Mucosa of stomach (tissue), 1 donor: ENCODE results near the gene POLR2A.

ENCODE experiments used
- H3K27me3 ChIP-seq: one replicate; pipeline ENCODE4 v1.7.0; 2013; ENCODE audit warnings: mild to moderate bottlenecking, low read length; ENCODE audit not compliant: control insufficient read depth, insufficient read depth
- H3K36me3 ChIP-seq: one replicate; pipeline ENCODE4 v1.7.0; 2013; ENCODE audit warnings: low read length; ENCODE audit not compliant: control insufficient read depth, insufficient read depth
- H3K4me1 ChIP-seq: one replicate; pipeline ENCODE4 v1.7.0; 2013; ENCODE audit warnings: mild to moderate bottlenecking, low read length; ENCODE audit not compliant: control insufficient read depth, insufficient read depth
- H3K4me3 ChIP-seq: one replicate; pipeline ENCODE4 v1.7.0; 2013; ENCODE audit warnings: low read length
- H3K9ac ChIP-seq: one replicate; pipeline ENCODE4 v1.7.0; 2013; ENCODE audit warnings: mild to moderate bottlenecking, low read length, moderate library complexity
- H3K9me3 ChIP-seq: one replicate; pipeline ENCODE4 v1.7.0; 2013; ENCODE audit warnings: mild to moderate bottlenecking, low read length, moderate library complexity; ENCODE audit not compliant: control insufficient read depth
- donor health status: Pancreatic carcinoma.

POLR2A gene

DNA sequence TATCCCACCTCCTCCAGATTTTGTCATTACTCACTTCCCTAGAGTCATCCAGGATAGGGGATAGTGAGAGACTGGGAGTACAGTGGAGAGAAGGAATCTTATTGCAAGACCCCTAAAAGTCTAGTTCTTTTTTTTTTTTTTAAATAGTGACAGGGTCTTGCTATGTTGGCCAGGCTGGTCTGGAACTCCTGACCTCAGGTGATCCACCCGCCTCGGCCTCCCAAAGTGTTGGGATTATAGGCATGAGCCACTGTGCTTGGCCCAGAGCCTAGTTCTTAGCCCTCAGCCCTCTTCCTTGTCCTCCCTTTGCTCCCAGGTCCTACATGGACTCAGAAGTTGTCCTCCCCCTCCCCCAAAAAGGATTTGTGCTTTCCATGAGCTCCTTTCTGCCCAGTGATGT lies 42.0 kb upstream of the POLR2A start:
- H3K4me1 ChIP-seq, result peaks cover 41% of the 10 kb centered on the region
- H3K4me3 ChIP-seq, result no peak overlapping the region
- no peak overlapping the region for H3K9ac ChIP-seq
- peaks cover 77% of the 10 kb centered on the region for H3K27me3 ChIP-seq
- no peaks in the 10 kb centered on the region for H3K9me3 ChIP-seq
- no peaks in the 10 kb centered on the region for H3K36me3 ChIP-seq

DNA sequence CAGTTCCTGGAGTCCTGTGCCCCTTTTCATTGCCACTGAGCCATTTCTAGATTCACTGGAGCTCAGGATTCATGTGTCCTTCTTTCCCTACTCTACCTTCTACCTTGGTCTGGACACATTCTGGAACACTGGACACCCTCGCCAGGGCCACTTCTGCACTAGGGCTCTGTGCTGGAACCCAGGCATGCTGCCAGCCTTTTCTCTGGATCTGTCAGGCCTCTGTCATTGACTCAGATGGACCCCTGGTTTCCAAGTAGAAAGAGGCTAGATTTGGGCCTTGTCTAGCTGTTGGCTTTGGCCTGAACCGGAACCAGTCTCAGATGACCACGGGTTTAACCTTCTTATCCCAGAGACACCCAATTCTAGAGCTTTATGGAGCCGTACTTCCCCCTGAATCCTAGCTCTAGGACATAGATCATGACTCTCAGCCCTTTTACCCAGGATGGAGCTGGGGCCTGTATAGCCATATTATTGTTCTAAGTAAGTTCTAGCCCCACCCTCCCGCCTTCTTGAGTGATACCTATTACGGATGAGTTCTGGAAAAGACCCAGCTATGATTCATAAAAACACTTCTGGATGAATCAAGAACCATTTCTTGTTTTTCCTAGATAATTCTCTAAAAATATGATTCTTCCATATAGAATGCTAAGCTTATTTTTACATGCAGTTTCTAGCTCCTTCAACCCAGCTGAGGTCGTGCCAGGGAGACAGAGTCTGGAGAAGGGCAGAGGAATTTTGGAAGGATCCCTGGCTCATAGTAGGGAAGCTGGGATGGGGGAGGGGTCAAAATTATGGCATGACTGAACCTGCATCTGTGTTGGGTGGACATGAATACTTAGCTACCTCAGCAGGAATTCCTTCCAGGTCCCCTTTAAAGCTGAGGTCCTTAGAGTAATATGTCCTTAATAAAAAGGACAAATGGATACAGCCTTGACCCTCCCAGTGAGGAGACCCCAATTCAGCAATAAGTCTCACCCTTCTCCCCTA lies 40.4 kb upstream of the POLR2A start:
- Histone ChIP-seq H3K4me3 (no peak overlapping the region), H3K36me3 (no peaks in the 10 kb centered on the region), H3K9ac (no peak overlapping the region), H3K9me3 (no peaks in the 10 kb centered on the region), H3K27me3 (peaks cover 75% of the 10 kb centered on the region), H3K4me1 (peaks cover 32% of the 10 kb centered on the region)

DNA sequence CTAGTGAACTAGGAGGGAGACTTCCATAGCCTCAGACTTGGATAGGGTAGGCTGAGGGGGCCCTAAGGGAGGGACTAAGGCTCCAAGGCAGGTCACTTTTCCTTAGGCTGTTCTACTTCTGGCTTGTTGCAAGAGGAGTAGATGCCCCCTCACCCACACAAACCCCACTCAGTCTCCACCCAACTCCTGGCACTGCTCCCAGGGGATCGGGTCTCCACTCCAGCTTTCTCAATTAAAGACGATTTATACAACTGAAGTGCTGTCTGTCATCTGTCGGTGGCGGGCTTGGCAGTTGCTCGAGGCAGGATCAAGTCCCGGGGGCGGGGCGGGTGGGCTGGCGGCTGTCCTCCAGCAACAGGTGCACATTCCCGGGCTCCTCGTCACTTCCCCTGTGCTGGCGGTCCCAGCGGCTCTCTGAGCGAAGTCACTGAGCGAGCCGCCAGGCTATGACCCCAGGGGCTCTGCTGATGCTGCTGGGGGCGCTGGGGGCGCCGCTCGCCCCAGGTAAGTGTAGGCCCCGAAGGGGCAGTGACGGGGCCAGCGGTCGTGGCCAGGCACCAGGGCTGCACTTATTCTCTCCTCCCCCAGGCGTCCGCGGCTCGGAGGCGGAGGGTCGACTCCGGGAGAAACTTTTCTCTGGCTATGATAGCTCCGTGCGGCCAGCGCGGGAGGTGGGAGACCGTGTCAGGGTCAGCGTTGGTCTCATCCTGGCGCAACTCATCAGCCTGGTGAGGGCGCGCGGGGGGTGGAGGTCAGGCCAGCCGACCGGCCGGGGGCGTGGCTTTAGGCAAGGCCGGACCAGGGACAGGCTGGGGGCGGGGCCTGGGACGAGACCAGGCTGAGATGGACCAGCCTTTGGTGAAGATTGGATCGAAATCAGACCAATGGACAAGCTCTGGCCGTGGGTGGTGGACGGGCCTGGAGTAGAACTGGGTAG lies 39.2 kb upstream of the POLR2A start, which contains the start of gene CHRNB1:
Gene CHRNB1, plus strand, starts transcription at position 380 of the 937 bp plus-strand sequence. Its CDS starts 67 bp downstream, at position 447.
- H3K36me3 ChIP-seq, result no peaks in the 10 kb centered on the region
- no peaks in the 10 kb centered on the region for H3K9me3 ChIP-seq
- H3K27me3 ChIP-seq, result peaks cover 65% of the 10 kb centered on the region
- H3K4me3 ChIP-seq, result peak within 1 kb of the TSS; percentile 33
- peaks cover 25% of the 10 kb centered on the region for H3K4me1 ChIP-seq
- peak within 1 kb of the TSS; percentile 37 for H3K9ac ChIP-seq

DNA sequence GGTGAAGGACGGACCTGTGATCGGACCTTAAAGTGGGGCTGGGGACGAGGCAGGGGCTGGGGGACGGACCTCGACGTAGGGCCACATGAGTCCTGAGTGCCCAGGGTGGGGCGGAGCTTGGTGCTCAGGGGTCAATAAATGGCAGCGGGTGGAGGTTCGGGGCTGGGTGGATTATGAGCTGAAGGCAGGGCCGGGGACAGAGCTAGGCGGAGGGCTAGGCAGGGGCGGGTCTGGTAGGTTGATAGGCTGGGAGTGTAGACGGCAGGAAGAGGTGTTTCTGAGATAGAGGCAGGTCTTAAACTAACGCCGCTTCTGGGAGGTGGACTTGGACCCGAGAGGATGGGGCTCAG lies 38.6 kb upstream of the POLR2A start:
- Histone ChIP-seq H3K9me3 (no peaks in the 10 kb centered on the region), H3K4me1 (peaks cover 19% of the 10 kb centered on the region), H3K27me3 (peaks cover 58% of the 10 kb centered on the region), H3K36me3 (no peaks in the 10 kb centered on the region), H3K4me3 (peak overlapping the region; percentile 33), H3K9ac (peak overlapping the region; percentile 37)

DNA sequence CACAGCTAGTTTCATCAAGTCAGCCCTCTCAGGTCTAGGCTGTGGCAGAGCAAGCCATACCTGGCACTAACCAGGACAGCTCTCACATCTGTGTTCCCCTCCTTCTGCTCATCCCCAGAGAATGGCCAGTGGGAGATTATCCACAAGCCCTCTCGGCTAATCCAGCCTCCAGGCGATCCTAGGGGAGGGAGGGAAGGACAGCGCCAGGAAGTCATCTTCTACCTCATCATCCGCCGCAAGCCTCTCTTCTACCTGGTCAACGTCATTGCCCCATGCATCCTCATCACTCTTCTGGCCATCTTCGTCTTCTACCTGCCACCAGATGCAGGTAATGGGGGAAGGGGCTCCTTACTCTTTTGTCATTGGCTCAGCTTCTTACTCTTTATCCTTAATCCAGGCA lies 35.7 kb upstream of the POLR2A start:
- no peaks in the 10 kb centered on the region for H3K9me3 ChIP-seq

DNA sequence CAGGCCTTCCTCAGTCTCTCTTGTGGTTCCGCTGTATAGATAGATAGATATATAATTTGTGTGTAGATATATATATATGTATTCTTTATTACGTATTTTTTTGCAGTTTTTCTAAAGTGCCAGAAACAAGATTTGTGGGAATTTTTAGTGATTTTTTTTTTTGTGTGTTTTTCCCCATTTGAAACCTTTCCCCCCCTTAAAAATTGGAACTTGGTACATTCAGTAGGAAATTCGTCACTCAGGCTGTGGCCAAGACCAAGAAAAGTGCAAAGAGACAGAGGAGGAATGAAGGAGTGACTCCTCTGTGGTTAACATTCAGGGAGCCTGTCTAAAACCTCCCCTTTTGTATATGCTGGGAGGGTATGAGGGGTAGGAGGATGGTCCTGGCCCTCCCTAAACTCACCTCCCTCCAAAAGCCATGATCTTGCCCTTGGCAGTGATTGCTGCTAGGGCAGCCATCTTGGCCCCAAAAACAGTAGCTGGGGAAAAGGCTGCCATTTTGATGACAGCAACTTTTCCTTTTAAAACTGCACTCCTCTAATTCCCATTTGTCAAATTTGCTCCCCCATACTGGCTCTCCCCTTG lies 24.1 kb upstream of the POLR2A start:
- Histone ChIP-seq H3K9me3 (no peaks in the 10 kb centered on the region), H3K4me3 (no peak overlapping the region), H3K36me3 (no peaks in the 10 kb centered on the region), H3K9ac (no peak overlapping the region), H3K4me1 (peaks cover 5% of the 10 kb centered on the region), H3K27me3 (no peaks in the 10 kb centered on the region)

More for the DNA sequence above, 35.7 kb upstream of the POLR2A start:
- peaks cover 35% of the 10 kb centered on the region for H3K27me3 ChIP-seq
- H3K36me3 ChIP-seq, result no peaks in the 10 kb centered on the region
- no peak overlapping the region for H3K9ac ChIP-seq
- peaks cover 14% of the 10 kb centered on the region for H3K4me1 ChIP-seq
- H3K4me3 ChIP-seq, result no peak overlapping the region

DNA sequence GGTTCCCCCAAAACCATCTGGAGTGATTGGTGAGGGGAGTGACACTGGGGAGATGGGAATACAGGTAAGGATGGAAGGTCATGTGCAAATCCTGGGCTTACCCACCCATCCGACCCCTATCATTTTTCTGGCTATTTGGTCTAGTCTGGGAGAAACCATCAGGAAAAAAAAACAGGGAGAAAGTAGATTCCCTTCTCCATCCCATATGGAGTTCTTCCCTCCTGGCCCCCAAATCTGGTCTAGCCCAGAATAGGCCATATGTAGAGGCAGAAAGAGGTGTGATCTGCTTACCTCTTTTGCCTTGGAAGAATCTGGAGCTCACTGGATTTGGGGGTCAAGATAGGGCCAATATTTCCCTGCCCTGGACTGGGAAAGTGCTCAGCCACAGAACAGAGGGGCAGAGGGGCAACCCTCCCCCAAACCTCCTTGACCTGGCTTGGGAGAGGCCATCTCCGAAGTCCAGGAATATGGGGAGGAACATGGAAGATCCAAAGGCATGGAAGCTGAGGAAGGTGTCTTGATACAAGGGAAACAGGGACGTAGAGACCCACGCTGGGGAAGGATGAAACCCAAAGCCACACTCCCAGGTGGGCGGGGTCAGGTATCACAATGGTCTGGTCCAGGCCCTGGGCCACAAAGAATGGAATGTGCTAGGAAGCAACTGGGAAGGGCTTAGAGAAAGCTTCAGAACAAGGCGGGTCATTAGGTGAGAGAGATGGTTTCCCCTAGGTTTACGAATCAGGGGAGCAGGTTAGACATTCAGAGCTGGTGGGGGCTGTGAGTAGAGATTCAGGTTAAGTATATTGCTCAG lies 23.1 kb upstream of the POLR2A start:
- Histone ChIP-seq H3K9ac (no peak overlapping the region), H3K27me3 (no peaks in the 10 kb centered on the region), H3K4me1 (peaks cover 5% of the 10 kb centered on the region), H3K9me3 (no peaks in the 10 kb centered on the region), H3K36me3 (no peaks in the 10 kb centered on the region), H3K4me3 (no peak overlapping the region)

DNA sequence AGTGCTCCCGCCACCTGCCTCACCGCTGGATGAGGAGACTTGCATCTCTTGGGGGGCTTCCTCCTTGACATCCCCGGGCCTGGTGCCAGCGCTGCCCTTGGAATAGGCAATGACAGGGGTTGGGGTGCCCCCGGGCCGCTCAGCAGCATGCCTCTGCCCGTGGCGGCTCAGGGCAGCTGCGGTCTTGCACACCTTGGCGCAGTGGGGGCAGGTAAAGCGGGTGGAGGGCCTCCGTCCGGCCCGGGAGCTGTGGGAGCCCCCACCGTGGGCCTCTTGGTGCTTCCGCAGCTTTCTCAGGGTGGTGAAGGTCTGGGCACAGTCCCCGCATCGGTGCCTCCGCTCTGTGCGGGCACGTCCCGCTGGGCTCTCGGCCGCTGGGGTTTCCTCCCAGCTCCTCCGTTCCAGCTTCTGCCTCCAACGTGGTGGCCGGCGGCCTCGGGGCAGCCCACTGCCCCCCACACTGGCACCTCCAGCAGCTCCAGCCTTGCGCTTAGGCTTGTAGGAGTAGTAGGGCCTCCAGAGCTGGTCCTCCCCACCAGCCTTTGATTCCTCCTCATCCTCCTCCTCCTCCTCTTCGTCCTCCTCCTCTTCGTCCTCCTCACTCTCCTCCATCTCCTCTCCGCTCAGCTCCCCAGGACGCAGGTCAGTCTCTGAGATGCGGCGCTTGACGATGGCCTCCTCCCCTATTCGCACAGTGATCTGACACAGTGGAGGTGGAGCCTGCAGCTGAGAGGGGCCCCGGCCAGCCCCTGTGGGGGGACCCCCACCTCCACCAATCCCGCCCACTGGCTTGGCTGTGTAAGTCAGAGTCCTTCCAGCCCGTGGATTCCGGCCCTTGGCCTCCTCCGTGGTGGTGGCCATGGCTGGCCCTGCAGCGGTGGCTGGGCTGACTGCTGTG lies 21.4 kb upstream of the POLR2A start:
- H3K9ac ChIP-seq, result no peak overlapping the region
- no peak overlapping the region for H3K4me3 ChIP-seq
- no peaks in the 10 kb centered on the region for H3K27me3 ChIP-seq
- H3K36me3 ChIP-seq, result peaks cover 4% of the 10 kb centered on the region
- no peaks in the 10 kb centered on the region for H3K4me1 ChIP-seq
- no peaks in the 10 kb centered on the region for H3K9me3 ChIP-seq

DNA sequence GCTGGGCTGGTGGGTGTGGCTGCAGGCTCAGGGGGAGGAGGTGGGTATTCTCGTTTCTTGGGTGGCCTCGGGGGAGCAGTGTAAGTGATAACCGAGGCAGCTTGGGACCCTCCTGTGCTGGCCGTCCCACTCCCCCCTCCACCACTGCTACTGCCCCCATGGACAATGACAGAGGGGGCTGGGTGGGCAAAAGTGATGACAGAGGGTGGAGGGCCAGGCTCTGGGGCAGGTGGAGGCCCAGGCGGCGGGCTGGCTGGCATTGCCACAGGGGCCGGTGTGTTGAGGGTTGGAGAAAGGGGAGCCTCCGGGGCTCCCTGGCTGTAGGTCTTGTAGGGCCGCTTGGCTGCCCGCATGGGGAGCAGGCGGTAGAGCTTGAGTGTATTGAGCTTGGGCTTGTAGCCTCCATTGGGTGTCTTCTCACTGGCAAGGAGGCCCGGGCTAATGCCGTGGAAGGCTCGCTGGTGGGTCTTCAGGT lies 20.8 kb upstream of the POLR2A start:
- no peaks in the 10 kb centered on the region for H3K4me1 ChIP-seq
- no peak overlapping the region for H3K4me3 ChIP-seq
- no peak overlapping the region for H3K9ac ChIP-seq
- H3K27me3 ChIP-seq, result no peaks in the 10 kb centered on the region
- H3K9me3 ChIP-seq, result no peaks in the 10 kb centered on the region
- H3K36me3 ChIP-seq, result peaks cover 4% of the 10 kb centered on the region

DNA sequence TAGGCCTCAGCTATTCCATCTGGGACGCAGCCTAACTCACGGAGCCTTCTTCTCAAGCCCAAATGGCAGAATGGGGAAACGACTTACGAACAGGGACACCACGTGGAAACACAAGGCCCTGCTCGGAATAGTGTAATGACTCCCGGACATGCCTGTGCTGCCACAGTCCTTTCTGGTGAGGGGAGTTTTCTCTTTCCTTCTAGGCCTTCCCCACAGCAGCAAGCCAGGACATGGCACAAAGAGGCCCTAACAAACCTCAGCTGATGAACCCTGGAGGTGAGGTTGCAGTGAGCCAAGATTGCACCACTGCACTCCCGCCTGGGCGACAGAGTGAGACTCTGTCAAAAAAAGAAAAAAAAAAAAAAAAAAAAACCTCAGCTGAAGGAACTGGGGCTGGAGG lies 20.1 kb upstream of the POLR2A start:
- H3K4me1 ChIP-seq, result no peaks in the 10 kb centered on the region
- H3K9me3 ChIP-seq, result no peaks in the 10 kb centered on the region
- H3K27me3 ChIP-seq, result no peaks in the 10 kb centered on the region
- H3K4me3 ChIP-seq, result no peak overlapping the region
- peaks cover 4% of the 10 kb centered on the region for H3K36me3 ChIP-seq
- H3K9ac ChIP-seq, result no peak overlapping the region
